GM11168 (cell line): ENCODE data around the gene HELQ.

Experiments used
- in situ Hi-C: fragments of 300-500 bp; cut with MboI; formaldehyde crosslinking; loops from one replicate; pipeline ENCODE4 v1.12.0; 2022; ENCODE audit warnings: low sequenced_read_pairs; ENCODE audit not compliant: unreplicated experiment

The HELQ gene

DNA sequence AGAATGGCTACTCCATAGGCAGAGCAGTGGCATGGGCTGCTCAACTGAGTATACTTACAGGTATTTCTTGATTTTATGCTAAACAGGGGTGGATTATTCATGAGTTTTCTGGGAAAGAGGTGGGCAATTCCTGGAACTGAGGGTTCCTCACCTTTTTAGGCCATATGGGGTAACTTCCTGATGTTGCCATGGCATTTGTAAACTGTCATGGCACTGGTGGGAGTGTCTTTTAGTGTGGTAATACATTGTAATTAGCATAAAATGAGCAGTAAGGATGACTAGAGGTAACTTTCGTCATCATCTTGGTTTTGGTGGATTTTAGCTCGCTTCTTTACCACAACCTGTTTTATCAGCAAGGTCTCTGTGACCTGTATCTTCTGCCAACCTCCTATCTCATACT, 72.8 kb downstream of the HELQ start:
- in situ Hi-C loops: no loop called here

DNA sequence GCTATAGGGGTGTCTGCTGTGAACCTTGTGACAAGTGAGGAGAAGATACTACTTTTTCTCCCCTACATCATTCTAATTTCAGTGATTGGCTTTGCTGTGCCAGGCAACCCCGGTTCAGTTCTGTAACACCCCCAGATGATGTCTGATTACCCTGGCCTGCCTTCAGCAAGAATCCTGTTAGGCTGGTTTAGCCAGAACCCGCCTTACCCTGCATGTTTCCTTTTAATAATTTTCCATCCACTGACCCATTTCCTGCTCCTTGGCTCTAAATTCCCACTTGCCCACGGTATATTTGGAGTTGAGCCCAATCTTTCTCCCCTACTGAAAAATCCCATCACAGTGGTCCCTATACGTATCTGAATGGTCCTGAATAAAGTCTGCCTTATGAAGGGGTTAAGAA, 74.5 kb downstream of the HELQ start:
- in situ Hi-C loops: no loop called here

DNA sequence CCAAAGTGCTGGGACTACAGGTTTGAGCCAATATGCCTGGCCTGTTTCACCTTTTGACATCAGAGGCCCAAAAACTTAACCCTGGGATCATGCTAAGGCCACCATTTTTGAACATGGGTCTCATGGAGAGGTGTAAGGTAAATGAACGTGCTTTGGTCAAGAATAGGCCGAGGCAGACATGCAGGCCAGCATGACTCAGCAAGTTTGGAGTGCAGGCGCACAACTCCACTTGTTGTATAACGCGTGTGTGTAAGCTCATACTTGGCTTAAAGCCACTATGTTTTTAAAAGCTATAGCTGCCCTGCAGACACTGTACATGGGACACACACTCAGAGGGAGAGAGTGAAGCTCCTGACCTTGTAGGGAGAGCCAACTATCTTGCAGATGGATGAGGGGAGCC, 77.2 kb downstream of the HELQ start:
- in situ Hi-C loops: no loop called here

DNA sequence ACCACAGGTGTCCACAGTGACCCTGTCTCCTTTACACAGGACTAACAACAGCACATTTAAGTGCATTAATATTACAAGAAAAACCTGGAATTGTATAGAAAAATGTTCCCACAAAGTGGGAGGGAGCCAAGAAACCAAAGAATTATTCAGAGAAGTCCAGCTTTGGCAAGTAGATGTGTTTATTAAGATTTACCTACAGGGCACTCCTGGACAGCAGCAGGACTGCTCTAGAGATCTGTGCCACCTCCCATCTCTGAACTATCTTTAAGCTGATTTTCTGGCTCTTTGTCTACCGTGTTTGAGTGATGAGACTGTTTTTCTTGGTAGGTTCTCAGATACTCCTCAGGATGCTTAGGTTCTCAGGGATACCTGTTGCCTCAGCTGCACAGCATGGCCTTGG, 82.7 kb downstream of the HELQ start:
- in situ Hi-C loops: no loop called here

DNA sequence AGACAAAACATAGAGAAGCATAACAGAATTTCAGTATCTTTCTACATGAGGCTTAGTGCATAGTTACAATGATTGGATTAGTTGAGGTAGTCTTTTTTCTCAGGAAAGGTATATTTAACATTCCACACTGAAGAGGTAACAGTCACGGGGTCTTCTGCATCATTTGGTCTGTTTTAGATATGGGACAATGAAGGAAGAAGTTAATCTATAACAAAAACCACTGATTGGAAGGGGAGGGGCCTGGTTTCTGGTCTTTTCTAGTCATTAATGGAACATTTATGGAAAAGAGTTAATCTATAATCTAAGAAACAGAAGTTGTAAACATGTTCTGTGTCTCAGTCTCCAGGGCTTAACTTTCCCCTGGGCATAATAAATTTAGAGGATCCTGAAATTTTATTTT, 83.7 kb downstream of the HELQ start:
- in situ Hi-C loops: no loop called here

DNA sequence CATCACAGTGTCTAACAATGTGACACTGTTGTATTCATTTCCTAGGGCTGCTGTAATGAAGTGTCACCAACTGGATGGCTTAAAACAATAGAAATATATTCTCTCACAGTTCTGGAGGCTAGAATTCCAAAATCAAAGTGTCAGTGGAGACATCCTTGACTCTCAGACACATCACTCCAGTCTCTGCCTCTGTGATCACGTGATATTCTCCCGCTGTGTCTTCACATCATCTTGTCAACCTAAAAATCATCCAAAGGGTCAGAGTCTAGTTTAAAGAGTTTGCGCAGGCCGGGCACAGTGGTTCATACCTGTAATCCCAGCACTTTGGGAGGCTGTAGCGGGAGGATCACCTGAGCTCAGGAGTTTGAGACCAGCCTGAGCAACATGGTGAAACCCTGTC, 84.4 kb downstream of the HELQ start:
- in situ Hi-C loops: no loop called here

DNA sequence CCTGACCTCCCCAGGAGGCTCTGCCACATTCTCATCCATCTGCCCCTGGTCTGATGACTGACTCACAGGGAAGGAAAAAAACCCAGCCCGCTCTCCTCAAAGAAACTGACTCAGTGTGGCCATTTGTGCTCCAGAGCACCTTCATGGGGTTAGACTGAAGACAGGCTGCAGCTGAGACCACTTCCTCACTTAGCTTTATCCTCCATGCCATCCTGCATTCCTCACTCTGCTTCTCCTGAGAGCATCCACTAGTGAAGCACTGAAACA, 85.0 kb downstream of the HELQ start:
- in situ Hi-C loops: no loop called here

DNA sequence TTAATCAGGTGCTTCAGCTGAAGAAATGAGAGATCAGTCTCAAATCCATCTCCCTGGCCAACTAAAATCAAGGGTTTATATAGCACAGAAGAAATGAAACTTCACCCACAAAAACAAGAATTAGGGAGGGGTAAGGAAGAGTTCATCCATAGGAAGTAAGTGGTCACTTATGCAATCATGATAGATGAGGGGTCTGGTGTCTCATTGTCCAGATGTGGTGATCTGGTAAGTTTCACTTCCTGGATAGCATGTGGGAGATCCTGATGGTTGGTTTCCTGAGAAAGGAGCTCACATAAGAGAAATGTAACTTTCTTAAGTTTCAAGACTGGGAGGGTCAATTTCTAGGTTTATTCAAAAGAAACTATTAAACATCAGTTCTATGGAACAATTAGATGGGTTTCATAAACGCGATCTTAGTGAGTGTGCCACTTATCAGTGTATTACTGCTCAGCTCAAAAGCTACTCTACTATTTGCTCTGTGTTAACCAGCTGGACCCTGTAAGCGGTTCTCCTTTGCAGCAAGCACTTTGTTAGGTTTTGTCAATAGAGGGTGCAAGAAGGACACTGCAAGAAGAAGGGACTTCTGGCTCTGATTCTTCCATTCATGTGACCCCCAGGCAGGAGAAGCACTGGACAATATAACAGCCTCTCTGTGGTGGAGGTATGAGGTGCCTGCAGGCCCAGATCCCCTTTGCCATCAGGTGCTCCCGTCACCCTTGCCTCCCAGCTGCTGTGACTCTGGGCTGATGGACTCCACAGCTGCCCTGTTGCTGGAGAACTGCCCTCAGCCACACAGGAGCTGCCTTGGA, 85.6 kb downstream of the HELQ start:
- in situ Hi-C loops: loop anchor here (10.0 kb wide), 1 partner anchor 265 kb away; no protein-coding TSS in a partner anchor

DNA sequence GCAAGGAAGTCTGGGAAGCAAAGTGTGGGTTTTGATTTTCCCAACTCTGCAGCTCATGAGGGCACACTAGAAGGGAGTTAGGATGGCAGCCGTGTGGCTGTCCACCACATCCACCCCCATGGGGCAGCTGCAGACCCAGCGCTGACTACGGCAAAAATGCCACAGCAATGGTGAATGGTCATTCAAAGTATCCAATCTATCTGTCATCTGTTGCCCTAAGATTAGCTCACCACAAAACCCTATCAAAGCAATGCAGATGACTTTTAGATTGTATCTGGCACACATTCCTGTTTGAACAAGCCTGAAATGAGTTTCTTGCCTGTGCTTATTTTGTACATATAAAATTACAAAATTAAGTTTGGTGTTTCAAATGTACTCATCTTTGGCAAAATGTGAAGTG, 91.3 kb downstream of the HELQ start:
- in situ Hi-C loops: loop anchor here (10.0 kb wide), 1 partner anchor 270 kb away; no protein-coding TSS in a partner anchor

DNA sequence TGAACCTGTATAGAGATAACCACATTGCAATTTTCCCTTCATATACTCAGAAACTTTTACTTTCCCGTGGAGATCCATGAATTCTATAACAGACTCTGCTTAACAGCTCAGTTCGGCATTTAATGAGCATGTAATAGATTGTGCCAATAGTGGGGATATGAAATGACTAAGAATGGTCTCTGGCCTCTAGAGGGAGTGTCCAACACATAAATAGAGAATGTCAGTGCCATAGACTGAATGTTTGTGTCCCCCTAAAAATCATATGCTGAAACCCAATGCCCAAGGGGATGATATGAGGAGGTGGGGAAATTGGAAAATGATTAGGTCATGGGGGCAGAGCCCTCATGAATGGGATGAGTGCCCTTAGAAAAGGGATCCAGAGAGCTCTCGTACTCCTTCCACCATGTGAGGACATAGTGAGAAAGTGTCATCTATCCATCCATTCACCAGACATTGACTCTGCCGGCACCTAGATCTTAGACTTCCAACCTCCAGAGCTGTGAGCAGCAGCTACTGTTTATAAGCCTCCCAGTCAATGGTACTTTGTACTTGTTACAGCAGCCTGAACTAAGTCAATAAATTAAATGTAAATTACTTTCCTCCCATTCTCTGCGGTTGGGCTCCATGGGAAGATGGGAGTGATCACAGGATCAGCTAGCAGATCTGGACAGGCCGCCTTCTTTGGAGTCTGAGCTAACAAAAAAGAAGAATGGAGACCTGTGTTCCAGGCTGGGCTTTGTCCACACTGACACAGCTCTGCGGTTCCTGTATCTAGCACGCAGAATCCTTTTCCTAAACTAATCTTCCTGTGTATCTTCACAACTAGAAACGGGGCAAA, 92.9 kb downstream of the HELQ start:
- in situ Hi-C loops: loop anchor here (10.0 kb wide), 1 partner anchor 272 kb away; no protein-coding TSS in a partner anchor

DNA sequence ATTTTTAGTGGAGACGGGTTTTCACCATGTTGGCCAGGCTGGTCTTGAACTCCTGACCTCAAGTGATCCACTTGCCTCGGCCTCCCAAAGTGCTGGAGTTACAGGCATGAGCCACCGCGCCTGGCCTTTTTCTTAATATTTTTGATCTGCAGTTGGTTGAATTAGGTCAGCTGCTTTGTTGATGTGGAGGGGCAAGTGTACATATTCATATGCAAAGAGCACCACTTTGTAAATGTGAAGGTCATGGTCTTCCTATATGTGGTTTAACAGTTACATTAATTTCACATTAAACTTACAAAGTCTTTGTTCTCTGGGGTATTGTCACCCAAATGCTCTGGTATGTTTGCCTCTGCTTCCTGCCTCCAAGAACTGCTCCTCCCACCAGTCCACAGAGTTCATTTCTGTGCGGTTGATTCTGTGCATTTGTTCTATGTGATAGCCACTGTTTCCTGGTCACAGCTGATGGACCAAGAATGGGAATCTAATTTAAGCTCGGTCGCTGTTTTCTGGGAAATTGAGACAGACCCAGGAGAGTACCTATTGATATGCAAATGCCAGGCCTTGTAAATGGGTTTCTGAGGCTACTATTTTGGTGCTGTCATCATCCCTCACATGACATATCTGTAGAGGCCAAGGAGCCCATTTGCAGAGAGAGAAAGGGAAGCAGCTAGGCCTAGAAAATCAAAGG, 94.1 kb downstream of the HELQ start:
- in situ Hi-C loops: loop anchor here (10.0 kb wide), 1 partner anchor 273 kb away; no protein-coding TSS in a partner anchor

DNA sequence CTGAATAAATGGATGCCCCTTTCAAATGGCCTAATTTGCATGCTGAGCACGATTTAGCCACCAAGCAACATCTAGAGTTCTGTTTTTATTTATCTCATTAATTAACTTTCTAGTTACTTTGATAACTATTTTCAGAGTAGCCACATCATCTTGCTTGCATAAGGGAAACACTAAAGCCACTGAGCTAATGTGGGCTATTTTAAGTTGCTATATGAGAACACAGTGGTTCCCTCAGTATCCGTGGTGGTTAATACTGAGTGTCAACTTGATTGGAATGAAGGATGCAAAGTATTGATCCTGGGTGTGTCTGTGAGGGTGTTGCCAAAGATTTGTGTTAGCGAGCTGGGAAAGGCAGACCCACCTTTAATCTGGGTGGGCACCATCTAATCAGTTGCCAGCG, 95.6 kb downstream of the HELQ start:
- in situ Hi-C loops: loop anchor here (10.0 kb wide), 1 partner anchor 275 kb away; no protein-coding TSS in a partner anchor

DNA sequence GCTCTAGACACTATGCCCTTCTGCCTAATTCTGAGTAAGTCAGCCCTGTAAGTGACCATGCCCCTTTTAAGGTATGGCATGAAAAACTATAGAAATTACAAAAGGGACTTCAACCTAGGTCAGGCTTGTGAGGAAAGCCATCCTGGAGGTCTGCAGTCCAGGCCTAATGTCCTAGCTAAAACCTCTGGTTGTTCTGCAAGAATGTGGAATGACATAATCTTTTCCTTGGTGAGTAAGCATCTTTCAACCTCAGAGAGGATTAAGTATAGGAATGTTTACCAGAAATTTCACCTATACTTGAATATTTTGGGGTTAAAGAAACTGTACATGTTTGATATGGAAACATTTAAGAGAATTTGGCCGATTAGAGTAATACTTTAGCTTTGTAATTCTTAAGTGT, 97.2 kb downstream of the HELQ start:
- in situ Hi-C loops: no loop called here
